BLaER1 (cell line): ENCODE measurements around the gene CLDN18.

Experiments used
- H3K27ac ChIP-seq: shearing (Covaris generic); formaldehyde crosslinking; 2 replicates; pipeline ENCODE4 v1.8.1; 2022
- H3K27me3 ChIP-seq: shearing (Covaris generic); formaldehyde crosslinking; 2 replicates; pipeline ENCODE4 v1.8.1; 2022
- H3K36me3 ChIP-seq: shearing (Covaris generic); formaldehyde crosslinking; 2 replicates; pipeline ENCODE4 v1.8.1; 2022
- H3K4me1 ChIP-seq: shearing (Covaris generic); formaldehyde crosslinking; 2 replicates; pipeline ENCODE4 v1.8.1; 2022
- H3K4me2 ChIP-seq: shearing (Covaris generic); formaldehyde crosslinking; 2 replicates; pipeline ENCODE4 v1.8.1; 2022
- H3K4me3 ChIP-seq: shearing (Covaris generic); formaldehyde crosslinking; 2 replicates; pipeline ENCODE4 v1.8.1; 2022
- H3K9ac ChIP-seq: shearing (Covaris generic); formaldehyde crosslinking; 2 replicates; pipeline ENCODE4 v1.8.1; 2022
- H3K9me3 ChIP-seq: shearing (Covaris generic); formaldehyde crosslinking; 2 replicates; pipeline ENCODE4 v1.8.1; 2022
- H4K20me1 ChIP-seq: shearing (Covaris generic); formaldehyde crosslinking; 2 replicates; pipeline ENCODE4 v1.8.1; 2022
- Cebpa-rat ChIP-seq: shearing (Covaris generic); IDR thresholded peaks from 2 replicates; pipeline ENCODE4 v1.8.1; 2022

CLDN18 gene

DNA sequence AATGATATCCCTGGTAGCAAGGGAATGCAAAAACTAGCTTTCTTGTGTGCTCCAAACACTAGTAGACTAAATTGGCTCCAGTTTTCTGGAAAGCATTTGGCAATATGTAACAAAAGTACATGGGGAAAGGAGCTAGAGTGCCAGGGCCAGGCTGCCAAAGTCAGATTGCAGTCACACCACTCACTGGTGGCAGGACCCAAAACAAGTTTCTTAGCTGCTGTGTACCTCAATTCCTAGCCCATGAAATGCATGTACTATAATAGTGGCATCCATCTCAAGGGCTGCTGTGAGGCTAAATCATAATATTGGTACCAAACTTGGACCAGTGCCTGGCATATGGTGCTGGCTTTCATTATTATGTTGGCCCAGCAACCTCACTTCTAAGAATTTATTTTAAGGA is 49.3 kb downstream of the CLDN18 start:
- no peaks in the 10 kb centered on the region for H3K27me3 ChIP-seq
- no peak overlapping the region for H3K9ac ChIP-seq
- H3K36me3 ChIP-seq: no peaks in the 10 kb centered on the region
- H3K4me2 ChIP-seq: no peak overlapping the region
- H3K27ac ChIP-seq: no peak overlapping the region
- H3K4me3 ChIP-seq: no peak overlapping the region
- no peaks in the 10 kb centered on the region for H4K20me1 ChIP-seq
- TF ChIP-seq Cebpa-rat: no peak
- H3K4me1 ChIP-seq: peaks cover 7% of the 10 kb centered on the region; the same call in 1 of the 2 replicates
- H3K9me3 ChIP-seq: no peaks in the 10 kb centered on the region

DNA sequence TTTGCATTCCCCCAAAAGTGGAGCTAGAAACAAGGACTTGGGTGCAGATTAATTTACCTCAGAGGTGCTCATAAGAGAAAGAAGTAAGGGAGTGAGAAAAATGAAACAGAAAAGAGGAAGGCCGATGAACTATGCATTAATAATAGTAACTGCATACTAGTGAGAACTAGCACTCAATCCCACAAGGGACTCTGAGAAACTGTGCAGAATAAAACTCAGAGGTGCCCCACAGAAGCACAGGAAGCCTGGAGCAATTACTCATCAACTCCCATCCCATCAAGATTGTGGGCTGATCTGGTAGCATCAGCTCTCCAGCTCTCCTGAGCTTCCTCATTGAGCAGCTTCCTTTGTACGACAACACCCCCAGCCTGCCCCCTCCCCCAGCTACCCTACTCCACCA is 50.8 kb downstream of the CLDN18 start:
- Histone ChIP-seq H3K27ac (no peak overlapping the region), H3K9ac (no peak overlapping the region), H3K9me3 (no peaks in the 10 kb centered on the region), H3K4me3 (no peak overlapping the region), H3K4me1 (peaks cover 7% of the 10 kb centered on the region; the same call in 1 of the 2 replicates), H3K4me2 (peak overlapping the region; percentile 37; the same call in 1 of the 2 replicates), H3K27me3 (no peaks in the 10 kb centered on the region), H3K36me3 (no peaks in the 10 kb centered on the region), H4K20me1 (no peaks in the 10 kb centered on the region)
- no peak for TF ChIP-seq Cebpa-rat

DNA sequence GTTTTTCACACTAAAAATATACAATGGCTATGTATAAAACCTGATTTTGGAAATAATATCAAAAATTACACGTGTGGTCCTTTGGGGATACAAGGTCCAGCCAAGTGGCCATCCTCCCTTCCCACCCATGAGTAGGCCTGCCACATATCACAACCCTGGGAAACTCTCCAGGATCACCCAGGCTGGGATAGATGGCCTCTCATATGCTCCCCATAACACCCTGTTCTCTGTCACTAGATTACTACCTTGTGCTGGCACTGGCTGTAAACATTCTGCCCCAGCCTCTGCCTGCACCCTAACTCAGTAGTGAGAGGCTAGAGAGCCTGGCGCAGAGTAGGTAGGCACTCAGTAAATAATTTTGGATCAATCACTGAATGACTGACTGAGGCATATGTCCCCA is 52.1 kb downstream of the CLDN18 start:
- Histone ChIP-seq H3K9me3 (no peaks in the 10 kb centered on the region), H3K4me1 (peaks cover 7% of the 10 kb centered on the region; the same call in 1 of the 2 replicates), H3K4me2 (no peak overlapping the region), H3K9ac (no peak overlapping the region), H3K4me3 (no peak overlapping the region), H3K36me3 (no peaks in the 10 kb centered on the region), H4K20me1 (no peaks in the 10 kb centered on the region), H3K27ac (no peak overlapping the region), H3K27me3 (no peaks in the 10 kb centered on the region)
- TF ChIP-seq Cebpa-rat: no peak

DNA sequence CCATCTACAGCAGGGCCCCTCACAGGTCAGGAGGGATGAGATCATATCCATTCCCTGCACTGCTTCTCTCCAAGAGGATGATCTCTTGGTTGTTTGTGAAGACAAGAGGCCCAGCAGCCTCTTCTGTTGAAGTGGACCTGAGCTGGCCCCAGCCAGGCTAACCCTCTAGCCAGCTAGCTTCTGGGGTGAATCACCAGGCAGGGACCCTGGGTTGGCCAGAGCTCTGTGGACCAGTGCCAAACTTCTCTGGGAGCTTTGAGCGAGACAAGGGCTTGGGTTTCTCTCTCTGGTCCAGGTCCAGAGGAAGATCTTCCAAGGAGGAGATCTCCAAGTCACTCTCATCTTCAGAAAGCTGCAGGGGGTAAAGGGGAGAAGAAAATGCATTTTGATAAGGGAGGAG is 52.7 kb downstream of the CLDN18 start:
- Histone ChIP-seq H3K27ac (no peak overlapping the region), H3K9ac (no peak overlapping the region), H3K36me3 (no peaks in the 10 kb centered on the region), H3K27me3 (no peaks in the 10 kb centered on the region), H4K20me1 (no peaks in the 10 kb centered on the region), H3K4me1 (peaks cover 7% of the 10 kb centered on the region; the same call in 1 of the 2 replicates), H3K4me3 (no peak overlapping the region), H3K4me2 (no peak overlapping the region), H3K9me3 (no peaks in the 10 kb centered on the region)
- no peak for TF ChIP-seq Cebpa-rat

DNA sequence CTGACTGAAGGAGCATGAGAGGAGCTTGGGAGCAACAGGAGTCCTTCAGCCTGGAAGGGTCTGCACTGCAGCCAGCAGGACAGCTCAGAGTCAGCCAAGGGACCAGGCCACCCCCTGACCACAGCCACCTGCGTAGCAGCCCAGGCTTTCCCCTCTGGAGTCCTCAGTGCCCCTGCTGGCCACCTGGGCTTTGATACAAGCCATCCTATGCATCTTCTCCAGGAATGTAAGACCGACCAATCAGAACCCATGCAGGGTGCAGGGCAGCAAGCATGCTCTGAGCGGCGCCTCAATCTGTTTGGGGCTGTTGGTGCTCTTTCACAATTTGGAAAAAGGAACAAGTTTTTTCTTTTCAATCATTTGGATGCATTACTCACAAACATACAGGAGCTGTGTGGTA is 53.5 kb downstream of the CLDN18 start:
- Histone ChIP-seq H3K4me2 (no peak overlapping the region), H3K9ac (no peak overlapping the region), H3K4me3 (no peak overlapping the region), H3K36me3 (no peaks in the 10 kb centered on the region), H3K27ac (no peak overlapping the region), H3K27me3 (no peaks in the 10 kb centered on the region), H4K20me1 (no peaks in the 10 kb centered on the region), H3K9me3 (no peaks in the 10 kb centered on the region), H3K4me1 (peaks cover 7% of the 10 kb centered on the region; the same call in 1 of the 2 replicates)
- no peak for TF ChIP-seq Cebpa-rat

DNA sequence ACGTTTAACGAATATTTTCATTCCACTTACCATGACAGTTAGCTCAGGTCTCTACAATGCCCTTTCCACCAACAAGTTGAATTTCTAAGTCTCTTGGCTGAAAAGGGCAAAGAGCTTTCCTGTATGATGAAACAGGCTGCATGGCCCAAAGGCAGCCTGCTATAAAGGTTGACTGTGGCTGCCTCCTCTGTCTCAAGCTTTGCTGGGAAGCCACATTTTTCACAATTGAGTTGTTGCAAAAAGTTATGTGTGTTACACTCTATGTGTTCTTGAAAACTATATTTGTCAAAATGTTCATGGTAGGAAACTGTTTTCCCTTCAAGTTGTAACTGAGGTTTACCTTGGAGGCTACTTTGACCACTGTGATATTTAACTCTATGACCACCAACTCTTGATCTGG is 56.0 kb downstream of the CLDN18 start:
- Histone ChIP-seq H3K36me3 (no peaks in the 10 kb centered on the region), H3K27me3 (no peaks in the 10 kb centered on the region), H3K4me3 (no peak overlapping the region), H3K9me3 (no peaks in the 10 kb centered on the region), H4K20me1 (no peaks in the 10 kb centered on the region), H3K4me1 (peaks cover 2% of the 10 kb centered on the region; the same call in 1 of the 2 replicates), H3K27ac (no peak overlapping the region), H3K9ac (no peak overlapping the region), H3K4me2 (no peak overlapping the region)
- no peak for TF ChIP-seq Cebpa-rat

DNA sequence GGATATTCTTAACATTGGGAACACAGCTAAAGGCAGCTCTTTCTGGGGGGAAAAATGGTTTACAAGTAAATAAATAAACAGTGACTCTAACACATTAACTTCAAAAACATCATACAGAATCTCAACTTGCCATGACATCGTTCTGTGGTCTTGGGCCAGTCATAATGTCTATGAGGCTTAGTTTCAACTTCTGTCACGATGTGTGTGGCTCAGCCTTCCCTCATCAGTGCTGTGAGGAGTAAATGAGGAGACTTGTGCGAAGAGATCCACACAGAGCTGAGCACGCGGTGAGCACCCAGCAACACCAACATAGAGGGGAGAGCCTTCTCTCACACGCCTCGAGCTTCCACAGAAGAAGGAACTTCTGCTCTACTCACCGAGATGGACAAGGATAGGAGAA is 56.4 kb downstream of the CLDN18 start:
- H4K20me1 ChIP-seq: no peaks in the 10 kb centered on the region
- no peak overlapping the region for H3K4me2 ChIP-seq
- no peaks in the 10 kb centered on the region for H3K4me1 ChIP-seq
- H3K36me3 ChIP-seq: no peaks in the 10 kb centered on the region
- TF ChIP-seq Cebpa-rat: no peak
- H3K9me3 ChIP-seq: no peaks in the 10 kb centered on the region
- no peak overlapping the region for H3K9ac ChIP-seq
- H3K27ac ChIP-seq: no peak overlapping the region
- no peak overlapping the region for H3K4me3 ChIP-seq
- no peaks in the 10 kb centered on the region for H3K27me3 ChIP-seq

DNA sequence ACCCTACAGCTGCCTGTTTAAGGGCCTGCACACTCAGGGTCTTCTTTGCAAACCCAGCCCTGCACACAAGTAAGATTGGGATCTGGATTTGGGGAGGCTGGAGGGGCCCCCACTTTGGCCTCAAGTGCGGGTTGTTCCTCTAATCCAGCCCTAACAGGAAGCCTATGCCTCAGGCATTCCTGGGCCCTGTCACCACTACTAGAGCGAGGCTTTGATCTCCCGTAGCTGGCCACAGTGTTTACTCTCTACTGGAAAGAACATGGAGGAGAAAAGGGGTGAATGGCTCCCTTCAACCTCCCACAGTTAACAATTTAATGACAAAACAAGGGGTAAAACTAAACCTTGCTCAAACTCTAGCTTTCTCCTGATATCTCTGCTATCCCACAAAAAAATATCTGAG is 57.0 kb downstream of the CLDN18 start:
- H3K9me3 ChIP-seq: no peaks in the 10 kb centered on the region
- no peaks in the 10 kb centered on the region for H3K36me3 ChIP-seq
- H3K4me1 ChIP-seq: no peaks in the 10 kb centered on the region
- no peak overlapping the region for H3K4me3 ChIP-seq
- H3K4me2 ChIP-seq: no peak overlapping the region
- no peaks in the 10 kb centered on the region for H3K27me3 ChIP-seq
- H3K9ac ChIP-seq: no peak overlapping the region
- H3K27ac ChIP-seq: no peak overlapping the region
- no peak for TF ChIP-seq Cebpa-rat
- no peaks in the 10 kb centered on the region for H4K20me1 ChIP-seq

DNA sequence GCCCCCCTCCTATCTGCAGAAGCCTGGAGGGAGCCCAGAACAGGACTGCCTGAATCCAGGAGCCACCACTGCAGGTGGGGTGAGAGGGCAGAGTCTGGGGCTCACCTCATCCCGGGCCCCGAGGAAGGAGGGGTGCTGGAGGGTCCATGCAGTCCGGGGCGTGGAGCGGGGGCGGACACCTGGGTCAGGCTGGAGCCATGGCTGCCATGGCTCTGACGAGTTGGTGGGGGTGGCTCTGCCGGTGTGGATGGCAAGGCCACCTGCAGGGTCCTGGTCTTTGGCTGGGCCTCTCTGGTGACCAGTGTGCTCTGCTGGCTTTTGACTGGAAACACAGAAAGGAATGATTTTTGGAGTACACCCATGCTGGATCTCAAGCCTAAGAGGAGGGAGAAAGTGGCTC is 58.1 kb downstream of the CLDN18 start:
- H3K4me1 ChIP-seq: no peaks in the 10 kb centered on the region
- H4K20me1 ChIP-seq: no peaks in the 10 kb centered on the region
- H3K27me3 ChIP-seq: no peaks in the 10 kb centered on the region
- TF ChIP-seq Cebpa-rat: no peak
- H3K9me3 ChIP-seq: no peaks in the 10 kb centered on the region
- no peak overlapping the region for H3K9ac ChIP-seq
- no peak overlapping the region for H3K4me2 ChIP-seq
- H3K27ac ChIP-seq: no peak overlapping the region
- no peaks in the 10 kb centered on the region for H3K36me3 ChIP-seq
- H3K4me3 ChIP-seq: no peak overlapping the region

DNA sequence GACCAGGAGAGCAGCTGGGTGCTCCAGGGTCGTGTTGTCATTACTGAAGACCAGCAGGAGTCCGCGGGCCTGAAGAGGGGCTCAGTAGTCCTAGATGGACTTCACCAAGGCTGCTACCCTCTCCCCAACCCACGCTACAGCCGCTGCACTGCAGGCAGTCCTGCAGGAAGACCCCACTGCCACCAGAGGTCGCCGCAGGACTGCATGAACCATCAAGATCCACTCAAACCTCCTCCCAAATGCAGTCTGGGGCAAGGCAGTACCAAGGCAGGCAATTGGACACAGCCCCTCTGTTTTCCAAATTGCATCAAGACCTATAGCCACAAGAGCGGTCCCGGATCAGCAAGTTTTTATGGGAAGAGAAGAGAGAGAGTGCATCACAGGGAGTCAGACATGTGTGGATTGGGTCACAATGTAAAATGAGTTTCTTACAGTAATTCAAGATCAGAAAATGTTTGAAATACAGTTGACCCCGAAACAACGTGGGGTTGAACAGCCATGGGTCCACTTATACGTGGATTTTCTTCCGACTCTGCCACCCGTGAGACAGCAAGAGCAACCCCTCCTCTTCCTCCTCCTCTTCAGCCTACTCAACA is 58.7 kb downstream of the CLDN18 start:
- TF ChIP-seq Cebpa-rat: no peak
- no peaks in the 10 kb centered on the region for H3K36me3 ChIP-seq

DNA sequence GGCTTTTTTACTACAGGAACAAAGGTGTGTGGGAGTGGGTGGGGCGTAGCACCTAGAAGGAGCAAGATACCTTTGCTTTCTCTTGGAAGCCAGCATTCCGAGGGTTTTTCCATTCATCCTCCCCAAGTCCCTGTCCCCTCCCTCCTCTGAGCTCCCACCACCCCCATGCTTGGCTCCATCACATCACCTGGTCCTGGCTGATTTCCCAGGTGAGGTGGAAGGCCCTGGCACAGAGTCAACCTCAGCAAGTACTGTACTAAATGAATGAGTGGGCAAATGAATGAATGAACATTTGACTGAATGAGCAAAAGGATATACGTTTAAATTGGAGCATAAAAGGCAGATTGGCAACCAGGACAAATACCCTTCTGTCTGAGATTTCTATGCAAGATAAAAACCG is 60.0 kb downstream of the CLDN18 start:
- Histone ChIP-seq H3K4me3 (no peak overlapping the region), H3K4me1 (no peaks in the 10 kb centered on the region), H3K9ac (no peak overlapping the region), H3K9me3 (no peaks in the 10 kb centered on the region), H3K27me3 (no peaks in the 10 kb centered on the region), H3K27ac (no peak overlapping the region), H4K20me1 (no peaks in the 10 kb centered on the region), H3K36me3 (no peaks in the 10 kb centered on the region), H3K4me2 (no peak overlapping the region)
- TF ChIP-seq Cebpa-rat: no peak

More for the DNA sequence above, 58.7 kb downstream of the CLDN18 start:
- Histone ChIP-seq H3K4me2 (no peak overlapping the region), H3K9me3 (no peaks in the 10 kb centered on the region), H3K4me1 (no peaks in the 10 kb centered on the region), H3K4me3 (no peak overlapping the region), H4K20me1 (no peaks in the 10 kb centered on the region), H3K27me3 (no peaks in the 10 kb centered on the region), H3K9ac (no peak overlapping the region), H3K27ac (no peak overlapping the region)
